GM21423 (cell line): Measurements from ENCODE around the gene COQ9.
"Not testable (repeated sequence)": the region's sequence is repeated elsewhere in the genome, so short reads cannot be mapped to it uniquely, and the experiment has no call there.

Experiments
- ATAC-seq: cut with Tn5 transposase; IDR thresholded peaks from one replicate; pipeline ENCODE4 v1.9.1; 2021; ENCODE audit warnings: mild to moderate bottlenecking, moderate library complexity; ENCODE audit not compliant: unreplicated experiment

COQ9 gene, protein sequence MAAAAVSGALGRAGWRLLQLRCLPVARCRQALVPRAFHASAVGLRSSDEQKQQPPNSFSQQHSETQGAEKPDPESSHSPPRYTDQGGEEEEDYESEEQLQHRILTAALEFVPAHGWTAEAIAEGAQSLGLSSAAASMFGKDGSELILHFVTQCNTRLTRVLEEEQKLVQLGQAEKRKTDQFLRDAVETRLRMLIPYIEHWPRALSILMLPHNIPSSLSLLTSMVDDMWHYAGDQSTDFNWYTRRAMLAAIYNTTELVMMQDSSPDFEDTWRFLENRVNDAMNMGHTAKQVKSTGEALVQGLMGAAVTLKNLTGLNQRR

DNA sequence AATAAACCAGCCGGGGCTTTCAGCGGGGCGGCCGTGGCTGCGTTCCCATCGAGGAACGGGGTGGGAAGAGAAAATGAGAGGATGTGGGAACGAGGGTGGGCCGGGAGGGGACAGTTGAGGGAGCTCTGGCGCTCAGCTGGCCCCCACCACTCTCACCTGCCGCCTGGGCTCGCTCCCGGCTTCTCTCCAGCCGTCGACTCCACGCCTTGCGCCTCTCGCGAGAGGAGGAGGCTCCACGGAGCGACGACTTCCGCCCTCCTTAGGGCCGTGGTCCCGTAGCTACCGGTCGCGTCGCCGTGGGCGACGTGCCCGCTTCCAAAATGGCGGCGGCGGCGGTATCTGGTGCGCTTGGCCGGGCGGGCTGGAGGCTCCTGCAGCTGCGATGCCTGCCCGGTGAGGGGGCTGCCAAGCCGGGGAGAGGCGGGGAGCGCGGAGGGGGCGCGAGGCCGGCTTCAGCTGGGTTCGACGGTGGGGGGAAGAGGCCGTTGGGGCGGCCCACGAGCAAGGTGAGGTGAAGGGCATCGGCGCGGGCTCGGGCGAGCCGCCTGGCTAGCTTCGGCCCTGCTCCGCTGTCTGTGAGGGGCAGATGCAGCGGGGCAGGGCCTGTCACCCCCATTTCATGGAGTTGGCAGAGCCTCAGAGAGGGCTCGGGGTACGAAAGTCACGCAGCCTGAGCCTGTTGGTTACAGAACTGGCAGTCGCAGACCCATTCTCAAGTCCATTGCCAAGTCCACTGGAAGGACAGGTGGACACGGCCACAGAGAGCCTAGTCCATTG, at the start of gene COQ9, which contains the start of gene CIAPIN1:
Gene COQ9, plus strand, starts transcription at position 294 of the 777 bp plus-strand sequence. Its CDS starts 27 bp downstream, at position 321.
Gene CIAPIN1, minus strand, starts transcription at position 200 of the 777 bp plus-strand sequence. CDS start 6,457 bp downstream, outside the sequence.
- peak; percentile 98 for ATAC-seq

DNA sequence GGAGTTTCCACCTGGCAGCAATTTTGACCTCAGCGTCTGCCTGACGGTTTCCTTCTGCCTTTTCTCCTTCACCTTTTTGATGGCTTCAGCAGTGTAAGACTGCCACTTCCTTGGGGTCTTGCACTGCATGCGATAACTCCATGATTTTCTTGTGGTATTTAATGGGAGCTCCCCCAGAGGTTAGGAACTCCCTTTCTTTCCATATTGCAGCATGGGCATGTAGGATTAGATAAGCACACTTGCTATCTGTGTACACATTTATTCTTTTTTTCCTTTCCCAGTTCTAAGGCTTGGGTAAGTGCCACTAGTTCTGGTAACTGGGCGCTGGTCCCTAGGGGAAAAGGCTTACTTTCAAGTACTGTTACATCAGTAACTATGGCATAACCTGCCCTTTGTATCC, 49.8 kb upstream of the COQ9 start:
- ATAC-seq: not testable (repeated sequence)

DNA sequence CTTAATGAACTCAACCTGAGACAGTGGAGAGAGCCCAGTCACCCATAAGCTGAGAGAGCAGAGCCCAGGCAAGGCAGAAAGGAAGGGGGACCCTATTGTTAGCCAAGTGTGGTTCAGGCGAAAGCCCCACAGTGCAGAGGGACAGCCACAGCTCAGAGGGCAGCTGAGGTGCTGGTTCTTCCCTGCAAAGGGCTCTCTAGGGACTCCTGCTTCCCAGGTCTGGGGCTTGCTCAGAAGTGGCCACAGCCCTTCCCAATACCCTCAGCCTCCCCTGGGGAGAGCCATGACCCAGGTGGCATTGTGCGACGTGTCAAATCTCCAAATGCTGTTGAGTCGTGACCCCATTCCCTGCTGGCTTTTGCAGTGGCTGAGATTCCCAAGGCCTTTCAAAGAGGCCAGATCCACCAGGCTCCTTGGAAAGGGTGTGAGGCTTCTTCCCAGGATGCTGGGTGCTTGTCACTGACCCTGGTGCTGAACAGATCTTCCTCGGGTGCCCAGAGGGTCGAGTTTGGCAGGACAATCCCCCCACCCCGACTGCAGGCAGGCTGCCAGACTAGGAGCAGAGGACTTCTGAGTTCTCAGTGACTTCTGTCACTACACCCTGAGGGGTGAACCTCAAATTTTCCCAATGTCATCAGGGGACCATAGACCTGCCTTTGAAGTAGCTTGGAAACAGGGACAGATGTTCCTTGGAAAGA, 45.2 kb upstream of the COQ9 start:
- ATAC-seq: no peak

DNA sequence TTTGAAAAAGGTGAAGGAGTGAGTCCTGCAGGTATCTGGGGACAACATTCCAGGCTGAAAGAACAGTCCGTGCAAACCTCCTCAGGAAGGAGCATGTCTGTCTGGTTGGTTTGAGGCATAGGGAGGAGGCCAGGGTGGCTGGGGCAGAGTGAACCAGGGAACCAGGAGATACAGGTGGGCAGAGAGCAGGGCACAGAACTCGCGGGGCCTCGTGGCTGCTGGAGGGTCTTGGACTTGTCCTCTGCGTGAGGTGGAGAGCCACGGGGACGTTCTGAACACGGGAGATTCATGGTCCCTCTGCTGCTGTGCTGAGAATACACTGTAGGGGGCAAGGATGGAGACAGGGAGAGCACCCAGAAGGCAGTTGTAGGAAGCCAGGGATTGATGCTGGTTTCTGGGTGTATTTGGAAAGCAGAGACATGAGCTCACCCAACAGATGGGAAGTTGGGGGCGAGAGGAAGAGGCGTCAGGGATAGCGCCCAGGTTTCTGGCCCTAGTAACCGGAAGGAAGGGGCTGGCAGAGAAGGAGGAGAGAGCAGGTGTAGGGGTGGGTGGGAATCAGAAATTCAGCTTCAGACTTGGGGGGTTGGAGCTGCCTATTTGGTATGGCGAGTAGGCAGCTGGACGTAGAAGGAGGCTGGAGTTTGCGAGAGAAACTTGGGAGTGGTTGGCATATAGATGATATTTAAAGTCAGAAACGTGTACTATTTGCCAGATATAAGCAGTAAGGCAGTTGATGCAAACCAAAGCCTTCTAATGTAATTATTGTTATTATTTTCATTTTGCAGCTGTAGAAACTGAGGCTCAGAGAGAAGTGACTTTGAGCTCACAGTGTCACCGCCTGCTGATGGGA, 43.1 kb upstream of the COQ9 start, which contains the start of gene CCL17:
Gene CCL17, plus strand, starts transcription at position 803 of the 853 bp plus-strand sequence. CDS start 9,166 bp downstream, outside the sequence.
- ATAC-seq: no peak

DNA sequence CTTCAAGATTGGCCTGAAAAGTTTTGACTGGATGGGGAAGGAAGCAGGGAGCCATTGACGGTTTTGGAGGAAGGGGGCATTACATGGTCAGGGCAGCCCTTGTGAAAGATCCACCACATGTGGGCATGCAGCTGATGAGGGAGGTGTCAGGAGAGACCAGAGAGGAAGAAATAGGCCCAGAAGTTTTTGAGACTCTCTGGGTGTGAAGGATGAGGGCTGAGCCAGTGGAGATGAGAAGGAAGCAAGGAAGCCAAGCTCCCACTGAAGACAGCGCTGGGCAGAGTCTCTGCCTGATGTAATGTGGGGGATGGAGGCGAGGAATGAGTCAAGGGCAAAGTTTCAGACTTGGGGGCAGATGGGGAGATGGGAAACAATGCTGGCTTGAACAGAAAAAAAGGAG, 42.2 kb upstream of the COQ9 start:
- ATAC-seq: no peak

DNA sequence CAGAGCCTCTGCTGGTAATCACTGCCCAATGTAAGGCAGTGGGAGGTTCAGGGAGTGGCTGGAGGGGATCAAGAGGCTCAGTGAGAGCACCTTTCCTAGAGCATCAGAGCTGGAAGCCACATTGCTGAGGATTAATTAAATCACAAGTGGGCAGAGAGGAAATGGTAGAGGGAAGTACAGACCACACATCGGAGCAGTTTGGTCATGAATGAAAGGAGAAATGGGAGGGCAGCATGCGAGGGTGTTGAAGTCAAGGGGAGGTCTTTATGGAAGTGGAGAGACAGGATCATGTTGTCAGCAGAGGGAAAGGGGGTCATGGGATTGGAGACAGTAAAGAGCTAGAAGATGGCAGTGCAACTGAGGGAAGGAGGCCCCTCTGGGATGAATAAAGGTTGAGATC, 40.4 kb upstream of the COQ9 start:
- ATAC-seq: no peak

DNA sequence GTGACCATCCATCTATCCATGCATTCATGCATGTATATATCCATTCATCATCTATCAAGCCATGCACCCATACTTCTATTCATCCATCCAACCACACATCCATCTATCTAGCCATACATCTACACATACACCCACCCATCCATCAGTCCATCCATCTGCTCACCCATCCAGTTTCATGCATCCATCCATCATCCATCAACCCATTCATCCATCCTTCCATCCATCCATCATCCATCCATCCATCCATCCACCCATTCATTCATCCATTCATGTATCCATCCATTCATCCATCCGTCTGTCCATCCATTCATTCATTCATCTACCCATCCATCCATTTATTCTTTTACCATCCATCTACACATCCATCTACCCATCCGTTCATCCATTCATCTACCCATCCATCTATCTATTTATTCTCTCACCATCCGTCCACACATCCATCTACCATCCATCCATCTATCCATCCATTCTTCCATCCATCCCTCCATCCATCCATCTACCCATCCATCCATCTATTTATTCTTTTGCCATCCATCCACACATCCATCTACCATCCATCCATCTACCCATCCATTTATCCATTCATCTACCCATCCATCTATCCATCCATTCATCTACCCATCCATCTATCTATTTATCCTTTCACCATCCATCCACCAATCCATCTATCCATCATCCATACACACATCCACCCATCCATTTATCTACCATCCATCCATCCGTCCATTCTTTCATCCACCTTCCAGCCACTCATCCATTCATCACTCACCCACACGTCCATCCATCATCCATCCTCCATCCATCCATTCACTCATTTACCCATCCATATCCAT, 39.5 kb upstream of the COQ9 start:
- no peak for ATAC-seq

DNA sequence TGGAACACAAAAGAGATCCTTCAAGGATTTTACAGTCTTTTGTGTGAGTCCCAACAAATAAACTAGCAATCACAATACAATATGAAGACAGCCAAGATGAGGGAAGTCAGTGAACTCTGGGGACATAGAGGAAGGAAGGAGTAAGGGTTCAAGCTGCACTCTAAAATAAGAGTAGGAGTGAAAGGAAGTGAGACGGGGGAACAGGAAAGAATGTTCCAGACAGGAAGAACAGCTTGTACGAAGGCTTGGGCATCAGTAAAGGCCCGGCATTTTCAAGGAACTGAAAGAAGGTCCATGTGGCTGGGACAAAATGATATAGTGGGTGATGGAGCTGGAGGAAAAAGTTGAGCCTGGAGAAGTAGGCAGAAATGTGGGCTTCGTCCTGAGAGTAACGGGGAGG, 38.2 kb upstream of the COQ9 start:
- no peak for ATAC-seq

DNA sequence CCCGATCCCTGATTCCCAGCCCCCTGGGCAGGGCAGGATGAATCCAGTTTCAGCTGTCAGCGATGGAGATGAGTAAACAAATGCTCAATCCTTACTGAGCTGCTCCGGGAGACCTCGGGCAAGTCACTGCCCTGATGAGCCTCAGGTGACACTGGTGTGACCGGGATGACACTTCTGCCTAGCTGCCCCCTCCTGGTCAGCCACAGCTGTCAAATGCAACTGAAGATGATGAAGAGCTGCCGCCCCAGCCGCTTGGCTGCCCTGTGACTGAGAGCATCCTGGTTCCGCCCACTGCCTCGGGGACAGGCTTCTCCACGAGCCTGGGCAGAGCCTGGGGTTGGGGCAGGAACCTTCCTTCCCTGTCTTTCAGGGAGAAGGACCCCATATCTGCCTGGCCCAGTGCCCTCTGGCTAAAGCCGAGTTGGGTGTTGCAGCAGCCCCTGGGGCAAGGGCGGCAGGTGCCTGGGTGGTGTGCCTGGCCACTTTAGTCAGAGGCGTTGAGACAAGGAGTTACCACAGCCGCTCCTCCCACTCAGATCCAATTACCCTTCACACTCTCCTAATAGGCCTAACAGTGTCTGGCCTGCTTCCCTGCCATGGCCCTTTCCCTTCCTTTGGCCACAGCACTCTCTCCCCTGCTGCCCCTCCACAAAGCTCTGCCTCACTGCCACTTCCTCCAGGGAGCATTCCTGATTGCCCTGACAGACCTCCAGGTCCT, 37.2 kb upstream of the COQ9 start:
- ATAC-seq: no peak

DNA sequence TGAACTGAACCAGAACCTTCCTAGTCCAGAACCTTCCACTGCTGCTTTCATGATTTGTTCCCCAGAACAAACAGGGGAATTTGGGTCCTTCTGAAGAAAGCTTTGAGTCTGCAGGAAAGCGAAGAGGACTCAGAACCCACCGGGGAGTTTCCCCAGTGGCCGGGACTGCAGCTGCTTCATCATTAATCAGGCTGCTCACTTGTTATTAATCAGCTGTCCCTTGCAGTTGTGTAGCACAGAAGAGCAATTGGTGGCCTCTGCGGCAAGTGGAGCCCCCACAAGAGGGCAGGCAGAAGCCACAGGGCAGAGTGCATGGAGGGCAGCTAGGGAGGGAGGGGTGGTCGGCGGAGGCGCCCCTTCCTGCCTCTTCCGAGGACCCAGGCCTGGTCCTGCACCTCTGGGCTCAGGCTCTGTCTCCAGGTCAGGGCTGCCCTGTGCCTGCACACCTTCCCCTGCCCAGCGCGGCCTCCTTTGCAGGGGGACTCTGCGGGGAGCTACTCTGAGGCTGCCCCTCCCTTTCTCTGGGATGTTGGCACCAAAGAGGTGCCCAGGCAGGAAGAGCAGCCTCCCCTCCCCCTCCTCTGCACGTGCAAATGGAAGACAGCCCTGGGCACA, 35.8 kb upstream of the COQ9 start:
- ATAC-seq: no peak

DNA sequence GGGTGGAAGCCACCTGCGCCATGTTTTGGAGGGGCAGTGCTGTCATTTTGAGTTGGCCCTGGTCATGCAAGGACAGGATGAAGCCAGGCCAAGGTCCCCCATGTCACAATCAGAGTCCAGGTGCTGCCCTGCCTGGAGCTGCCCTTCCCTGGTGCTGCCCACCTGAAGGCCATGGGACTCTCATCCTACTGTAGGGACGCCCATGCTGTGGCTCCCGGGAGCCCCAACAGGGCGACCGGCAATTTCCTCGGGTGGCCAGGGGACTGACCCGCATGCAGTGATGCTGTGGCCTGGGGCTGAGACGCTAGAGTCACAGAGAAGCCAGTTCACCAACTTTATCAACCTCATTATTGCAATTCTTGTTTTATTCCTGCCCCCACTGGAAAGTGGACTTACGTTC, 34.7 kb upstream of the COQ9 start:
- no peak for ATAC-seq

DNA sequence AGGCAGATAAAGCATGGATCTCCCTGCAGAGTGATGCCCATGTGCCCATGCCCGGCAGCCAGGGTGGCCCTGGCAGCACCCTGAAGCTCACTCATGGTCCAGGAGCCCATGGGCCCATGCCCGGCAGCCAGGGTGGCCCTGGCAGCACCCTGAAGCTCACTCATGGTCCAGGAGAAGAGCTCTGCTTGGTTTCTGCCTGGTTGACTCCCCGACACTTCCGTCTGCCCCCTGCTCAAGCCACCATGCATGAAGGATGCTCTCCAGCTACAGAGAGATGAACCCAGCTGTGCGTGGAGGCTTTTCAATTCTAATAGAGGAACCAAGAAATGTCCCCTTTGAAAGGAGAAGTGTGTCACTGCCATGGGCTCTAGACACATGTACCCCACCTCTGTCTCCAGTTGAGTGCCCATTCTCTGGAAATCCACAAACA, 34.0 kb upstream of the COQ9 start:
- peak; percentile 71 for ATAC-seq

DNA sequence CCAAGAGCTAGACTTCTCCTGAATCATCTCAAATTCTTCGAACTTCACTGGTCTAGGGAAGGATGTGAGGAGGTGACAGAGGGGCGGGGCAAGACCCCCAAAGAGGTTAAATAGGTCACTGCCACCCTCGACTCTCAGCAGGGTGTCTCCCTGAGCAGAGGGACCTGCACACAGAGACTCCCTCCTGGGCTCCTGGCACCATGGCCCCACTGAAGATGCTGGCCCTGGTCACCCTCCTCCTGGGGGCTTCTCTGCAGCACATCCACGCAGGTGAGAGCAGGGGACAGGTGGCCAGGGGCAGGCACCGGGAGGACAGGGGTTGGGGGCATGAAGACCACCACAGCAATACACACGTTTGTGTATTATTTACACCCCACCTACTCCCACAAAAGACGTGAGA, 33.5 kb upstream of the COQ9 start:
- no peak for ATAC-seq

DNA sequence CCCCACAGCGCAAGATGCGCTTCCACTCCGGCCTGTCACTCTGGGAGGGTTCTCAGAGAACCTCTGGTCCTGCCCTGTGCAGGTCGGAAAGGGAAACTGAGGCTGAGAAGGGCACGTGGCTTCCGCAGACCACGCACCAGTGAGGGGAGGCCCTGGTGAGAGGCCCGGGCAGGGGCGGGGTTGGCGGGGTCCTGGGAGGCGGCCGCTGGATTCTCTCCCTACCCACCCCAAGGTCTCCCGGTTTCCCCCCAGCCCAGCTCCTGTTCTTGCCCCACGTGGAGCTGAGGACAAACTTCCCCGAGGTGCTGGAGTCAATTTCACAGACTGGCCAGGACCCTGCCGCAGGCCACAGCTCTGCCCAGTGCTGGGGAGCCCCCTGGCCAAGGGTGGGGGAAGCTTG, 31.2 kb upstream of the COQ9 start:
- ATAC-seq: no peak

DNA sequence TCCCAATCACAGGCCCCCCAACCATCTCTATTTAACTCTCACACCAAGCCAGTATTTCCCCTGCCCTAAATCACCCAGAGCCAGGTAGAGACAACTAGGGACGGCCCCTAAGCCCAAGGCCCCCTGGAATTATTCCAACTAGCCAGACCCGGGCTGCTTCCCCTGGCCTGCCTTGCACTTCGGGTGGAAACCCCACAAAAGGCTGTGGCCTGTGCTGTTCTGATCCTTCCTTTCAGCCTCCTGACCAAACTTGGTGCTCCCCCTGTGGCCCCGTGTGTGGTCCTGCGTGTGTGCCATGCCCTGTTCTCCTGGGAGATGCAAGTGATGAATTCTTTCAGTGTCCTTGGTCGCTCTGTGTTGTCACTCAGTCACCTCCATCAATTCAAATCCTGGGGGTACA, 27.8 kb upstream of the COQ9 start:
- ATAC-seq: no peak

DNA sequence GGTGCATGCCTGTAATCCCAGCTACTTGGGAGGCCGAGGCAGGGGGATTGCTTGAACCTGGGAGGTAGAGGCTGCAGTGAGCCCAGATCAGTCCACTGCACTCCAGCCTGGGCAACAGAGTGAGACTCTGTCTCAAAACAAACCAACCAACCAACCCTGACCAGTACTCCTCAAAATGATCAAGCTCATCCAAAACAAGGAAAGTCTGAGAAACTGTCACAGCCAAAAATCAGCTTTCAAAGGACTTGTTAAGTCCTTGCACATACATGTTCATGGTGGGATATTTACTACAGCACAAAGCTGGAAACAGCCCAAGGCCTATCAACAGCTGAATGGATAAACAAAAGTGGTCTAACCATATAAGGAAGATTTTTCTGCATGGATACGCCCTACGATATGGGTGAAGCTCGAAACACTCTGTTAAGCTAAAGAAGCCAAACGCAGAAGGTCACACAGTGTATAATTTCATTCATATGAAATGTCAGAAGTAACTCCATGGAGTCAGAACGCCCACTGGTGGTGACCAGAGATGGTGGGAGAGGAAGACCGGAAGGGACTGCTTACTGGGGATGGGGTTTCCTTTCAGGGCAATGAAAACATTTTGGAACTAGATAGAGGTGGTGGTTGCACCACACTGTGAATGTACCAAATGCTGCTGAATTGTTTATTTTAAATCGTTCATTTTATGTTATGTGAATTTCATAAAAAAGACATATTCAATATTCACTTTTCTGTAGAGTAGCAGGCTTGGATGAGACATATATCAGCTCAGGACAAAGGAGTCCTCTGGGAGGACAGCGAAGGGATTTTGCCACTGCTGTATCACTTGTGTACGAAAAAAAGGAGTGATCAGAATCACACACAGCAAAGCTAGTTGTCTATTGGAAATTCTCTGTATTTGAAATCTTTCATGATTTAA, 25.0 kb upstream of the COQ9 start:
- ATAC-seq: no peak

DNA sequence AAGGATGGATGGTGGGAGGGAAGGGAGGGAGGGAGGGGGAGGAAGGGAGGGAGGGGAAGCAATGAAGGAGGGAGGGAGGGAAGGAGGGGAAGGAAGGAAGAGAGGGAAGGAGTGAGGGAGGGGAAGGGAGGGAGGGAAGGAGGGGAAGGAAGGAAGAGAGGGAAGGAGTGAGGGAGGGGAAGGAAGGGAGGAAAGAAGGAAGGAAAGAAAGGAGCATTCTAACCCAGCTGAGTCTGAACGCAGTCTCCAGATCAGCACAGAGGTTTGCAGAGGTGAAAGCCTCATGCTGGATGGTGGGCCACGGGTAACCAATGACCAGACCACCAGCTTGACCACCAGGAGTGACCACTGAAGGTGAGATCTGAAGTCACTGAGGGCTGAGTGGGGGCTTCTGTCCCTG, 24.1 kb upstream of the COQ9 start:
- ATAC-seq: no peak

DNA sequence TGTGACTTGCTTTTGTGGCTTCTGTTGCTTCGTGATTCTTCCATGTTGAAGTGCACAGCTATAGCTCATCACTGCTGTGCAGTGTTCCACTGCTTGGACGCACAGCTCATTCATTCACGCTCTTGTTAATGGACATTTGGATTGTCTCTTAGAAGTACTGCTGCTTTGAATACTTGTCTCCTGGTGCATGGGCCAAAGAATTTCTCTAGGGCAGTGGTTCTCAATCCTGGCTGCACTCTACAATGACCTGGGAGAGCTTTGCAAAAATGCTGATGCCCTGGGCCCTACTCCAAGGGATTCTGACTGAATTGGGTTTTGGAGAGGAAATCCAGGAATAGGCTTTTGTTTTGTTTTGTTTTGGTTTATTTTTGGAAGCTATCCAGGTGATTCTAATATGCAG, 22.7 kb upstream of the COQ9 start:
- no peak for ATAC-seq
